ENCODE data around the gene LHX2. TPM values are rescaled to one million over a fixed set of nuclear protein-coding genes. Genes with fewer than 3 reads are reported as not detected.

The LHX2 gene, protein sequence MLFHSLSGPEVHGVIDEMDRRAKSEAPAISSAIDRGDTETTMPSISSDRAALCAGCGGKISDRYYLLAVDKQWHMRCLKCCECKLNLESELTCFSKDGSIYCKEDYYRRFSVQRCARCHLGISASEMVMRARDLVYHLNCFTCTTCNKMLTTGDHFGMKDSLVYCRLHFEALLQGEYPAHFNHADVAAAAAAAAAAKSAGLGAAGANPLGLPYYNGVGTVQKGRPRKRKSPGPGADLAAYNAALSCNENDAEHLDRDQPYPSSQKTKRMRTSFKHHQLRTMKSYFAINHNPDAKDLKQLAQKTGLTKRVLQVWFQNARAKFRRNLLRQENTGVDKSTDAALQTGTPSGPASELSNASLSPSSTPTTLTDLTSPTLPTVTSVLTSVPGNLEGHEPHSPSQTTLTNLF
- 0.11 and 0.13 TPM in 2 replicates for polyA plus RNA-seq (2011; rRNA removed)
- polyA minus RNA-seq (2011; rRNA and poly(A)+ RNA removed): 0.19 TPM in 1 of 2 replicates, not detected in the other

DNA sequence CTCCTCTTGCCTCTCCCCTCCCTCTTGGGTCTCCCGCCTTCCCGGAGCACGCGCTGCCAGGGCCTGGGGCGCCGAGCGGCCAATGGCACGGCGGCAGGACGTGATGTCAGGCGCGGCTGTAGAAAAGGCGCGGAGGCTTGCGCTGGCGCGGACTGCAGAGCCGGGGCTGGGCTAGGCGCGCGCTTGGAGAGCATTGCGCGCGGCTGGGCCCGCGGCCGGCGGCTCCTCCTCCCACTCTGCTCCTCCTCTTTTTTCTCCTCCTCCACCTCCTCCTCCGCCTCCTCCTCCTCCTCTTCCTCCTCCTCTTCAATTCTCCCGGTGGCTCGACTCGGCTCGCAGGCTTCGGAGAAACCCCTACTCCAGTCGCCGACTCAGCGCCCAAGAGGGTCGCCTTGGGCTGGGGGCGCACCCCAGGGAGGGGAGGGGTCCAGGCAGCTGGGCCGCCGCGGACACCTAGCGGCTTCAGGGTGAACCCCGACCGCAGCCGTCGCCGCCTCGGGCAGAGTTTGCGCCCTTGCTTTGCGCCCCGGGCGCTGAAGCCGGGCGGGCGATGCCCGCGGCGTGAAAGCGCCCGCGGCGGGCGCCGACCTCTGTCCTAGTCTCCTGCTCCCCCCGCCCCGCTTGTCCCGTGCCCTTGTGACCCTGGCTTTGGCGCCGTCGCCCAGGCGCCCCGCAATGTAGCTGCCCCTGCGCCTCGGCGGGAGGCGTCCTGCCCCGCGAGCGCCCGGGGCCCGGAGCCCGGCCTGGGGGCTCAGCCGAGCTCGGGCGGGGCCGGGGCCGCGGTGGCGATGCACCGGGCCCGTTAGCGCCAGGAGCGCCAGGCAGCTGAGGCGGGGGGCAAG lies at the start of gene LHX2:
Gene LHX2 (plus strand): TSS at position 309 of the 842 bp plus-strand sequence. CDS start 581 bp downstream, outside the sequence.
- Histone ChIP-seq H3K27me3 (ENCODE audit: control insufficient read depth, insufficient read depth, low read length) (peaks cover 61% of the 10 kb centered on the region), H3K36me3 (ENCODE audit: control insufficient read depth, insufficient read depth, low read length) (no peaks in the 10 kb centered on the region), H3K4me3 (ENCODE audit: low read depth, low read length) (peak within 1 kb of the TSS; percentile 47)
- ChIA-PET CTCF (interaction anchor here (0.8 to 1.3 kb wide), 2 partner anchors 29 to 468 kb away, joined by 3 read pairs; no protein-coding TSS in a partner anchor), POLR2A (interaction anchor here (1.1 kb wide), 1 partner anchor 26 kb away, joined by 5 read pairs; no protein-coding TSS in a partner anchor)
- DNase-seq (ENCODE audit: low read depth): peak; percentile 16
- TF ChIP-seq, protein P1, sequence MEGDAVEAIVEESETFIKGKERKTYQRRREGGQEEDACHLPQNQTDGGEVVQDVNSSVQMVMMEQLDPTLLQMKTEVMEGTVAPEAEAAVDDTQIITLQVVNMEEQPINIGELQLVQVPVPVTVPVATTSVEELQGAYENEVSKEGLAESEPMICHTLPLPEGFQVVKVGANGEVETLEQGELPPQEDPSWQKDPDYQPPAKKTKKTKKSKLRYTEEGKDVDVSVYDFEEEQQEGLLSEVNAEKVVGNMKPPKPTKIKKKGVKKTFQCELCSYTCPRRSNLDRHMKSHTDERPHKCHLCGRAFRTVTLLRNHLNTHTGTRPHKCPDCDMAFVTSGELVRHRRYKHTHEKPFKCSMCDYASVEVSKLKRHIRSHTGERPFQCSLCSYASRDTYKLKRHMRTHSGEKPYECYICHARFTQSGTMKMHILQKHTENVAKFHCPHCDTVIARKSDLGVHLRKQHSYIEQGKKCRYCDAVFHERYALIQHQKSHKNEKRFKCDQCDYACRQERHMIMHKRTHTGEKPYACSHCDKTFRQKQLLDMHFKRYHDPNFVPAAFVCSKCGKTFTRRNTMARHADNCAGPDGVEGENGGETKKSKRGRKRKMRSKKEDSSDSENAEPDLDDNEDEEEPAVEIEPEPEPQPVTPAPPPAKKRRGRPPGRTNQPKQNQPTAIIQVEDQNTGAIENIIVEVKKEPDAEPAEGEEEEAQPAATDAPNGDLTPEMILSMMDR (IDR thresholded peaks at IDR 0.05; ENCODE audit: insufficient read depth, low read depth, low read length): 0 out of 2 replicates have a peak, but pooled peaks have one; percentile 29

DNA sequence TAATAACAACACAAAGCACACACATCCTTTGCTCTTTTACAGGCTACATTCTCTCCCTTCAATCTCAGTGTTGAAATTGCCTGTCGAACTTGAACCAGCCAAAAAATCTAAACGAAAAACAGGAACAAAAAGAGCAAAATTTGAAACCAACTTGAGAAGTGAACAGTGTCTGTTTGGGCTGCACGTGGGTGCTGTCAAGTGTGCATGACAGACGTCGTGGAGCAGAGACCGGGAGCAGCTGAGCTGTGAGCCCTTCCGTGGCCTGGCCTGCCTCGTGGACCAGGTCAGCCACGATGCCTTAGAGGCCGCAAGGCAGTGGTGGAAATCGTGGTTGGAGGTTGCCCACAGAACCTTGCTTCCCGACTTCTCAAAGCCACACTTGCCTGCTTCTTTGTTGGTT lies 46.8 kb upstream of the LHX2 start:
- ChIA-PET POLR2A (no interaction called here), CTCF (no interaction called here)
- Histone ChIP-seq H3K4me3 (ENCODE audit: low read depth, low read length) (no peak overlapping the region), H3K27me3 (ENCODE audit: control insufficient read depth, insufficient read depth, low read length) (peaks cover 13% of the 10 kb centered on the region), H3K36me3 (ENCODE audit: control insufficient read depth, insufficient read depth, low read length) (no peaks in the 10 kb centered on the region)
- no peak for DNase-seq (ENCODE audit: low read depth)
- TF ChIP-seq, protein P1 (IDR thresholded peaks at IDR 0.05; ENCODE audit: insufficient read depth, low read depth, low read length): no peak

DNA sequence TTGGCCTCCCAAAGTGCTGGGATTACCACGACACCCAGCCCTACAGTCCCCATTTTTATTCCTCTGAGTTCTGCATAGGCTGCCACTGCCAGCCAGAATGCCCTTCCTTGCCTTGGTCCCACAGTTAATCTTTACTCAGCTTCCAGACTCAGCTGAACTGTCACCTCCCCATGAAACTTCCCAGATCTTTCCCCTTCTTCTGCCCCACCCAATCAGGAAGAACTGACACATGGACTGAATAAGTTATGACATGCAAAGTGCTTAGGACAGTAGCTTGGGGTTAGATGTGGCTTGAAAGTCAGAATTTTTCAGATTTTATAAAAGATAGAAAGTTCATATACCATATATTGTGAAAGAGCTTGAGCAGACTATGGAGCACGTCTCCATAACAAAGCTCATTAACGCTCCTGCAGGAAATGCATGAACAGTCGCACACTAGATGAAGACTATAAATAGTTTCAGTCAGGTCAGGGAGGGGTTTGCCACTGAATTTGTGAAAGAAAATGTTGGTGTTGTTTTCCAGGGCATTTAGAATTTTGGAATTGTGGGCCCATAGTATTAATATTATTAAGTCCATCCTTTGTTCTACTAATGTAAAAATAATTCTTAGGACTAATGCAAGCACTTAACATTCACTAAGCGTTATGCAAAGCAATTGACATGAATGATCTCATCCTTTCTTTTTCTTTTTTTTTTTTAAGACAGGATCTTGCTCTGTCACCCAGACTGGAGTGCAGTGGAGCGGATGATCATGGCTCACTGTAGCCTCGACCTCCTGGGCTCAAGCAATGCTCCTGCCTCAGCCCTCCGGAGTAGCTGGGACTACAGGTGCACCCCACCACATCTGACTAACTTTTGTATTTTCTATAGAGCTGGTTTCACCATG lies 45.5 kb upstream of the LHX2 start:
- TF ChIP-seq, protein P1 (IDR thresholded peaks at IDR 0.05; ENCODE audit: insufficient read depth, low read depth, low read length): no peak
- Histone ChIP-seq H3K4me3 (ENCODE audit: low read depth, low read length) (no peak overlapping the region), H3K36me3 (ENCODE audit: control insufficient read depth, insufficient read depth, low read length) (no peaks in the 10 kb centered on the region), H3K27me3 (ENCODE audit: control insufficient read depth, insufficient read depth, low read length) (peaks cover 10% of the 10 kb centered on the region)
- ChIA-PET POLR2A (no interaction called here), CTCF (no interaction called here)
- no peak for DNase-seq (ENCODE audit: low read depth)

DNA sequence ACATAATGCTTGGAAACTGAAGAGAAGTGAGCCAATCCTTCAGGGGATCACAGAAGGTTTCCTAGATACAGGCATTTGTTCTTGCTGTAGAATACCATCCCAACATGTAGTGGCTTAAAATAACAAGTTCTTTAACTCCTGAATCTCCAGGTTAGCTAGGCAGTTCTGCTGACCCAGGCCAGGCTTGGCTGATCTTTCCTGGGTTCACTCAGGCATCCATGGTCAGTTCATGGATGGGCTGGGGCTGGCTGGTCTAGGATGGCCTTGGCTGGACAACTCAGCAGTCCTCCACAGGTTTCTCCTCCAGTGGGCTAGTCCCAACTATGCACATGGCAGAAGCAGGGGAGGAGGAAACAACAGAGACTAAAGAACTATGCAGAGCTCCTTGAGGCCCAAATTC lies 44.2 kb upstream of the LHX2 start:
- H3K36me3 ChIP-seq (ENCODE audit: control insufficient read depth, insufficient read depth, low read length): no peaks in the 10 kb centered on the region
- TF ChIP-seq, protein P1 (IDR thresholded peaks at IDR 0.05; ENCODE audit: insufficient read depth, low read depth, low read length): no peak
- H3K27me3 ChIP-seq (ENCODE audit: control insufficient read depth, insufficient read depth, low read length): peaks cover 8% of the 10 kb centered on the region
- no peak for DNase-seq (ENCODE audit: low read depth)
- POLR2A ChIA-PET: no interaction called here
- CTCF ChIA-PET: no interaction called here
- no peak overlapping the region for H3K4me3 ChIP-seq (ENCODE audit: low read depth, low read length)
